Activated CD8-positive, alpha-beta memory T cell treated with anti-CD3 and anti-CD28 coated beads, Interleukin-2, amount 50 U/mL, for 4 hours (primary cell): ENCODE data around the gene MGRN1.

ENCODE experiments used
- DNase-seq: peaks from one replicate; pipeline ENCODE4 v3.0.0-alpha.2; 2020

Gene MGRN1

GRCh38 chr16:4677390-4677789 lies 52.8 kb downstream of the MGRN1 start:
- DNase-seq, result no peak

GRCh38 chr16:4677994-4678393 lies 53.4 kb downstream of the MGRN1 start:
- no peak for DNase-seq

GRCh38 chr16:4678596-4678995 lies 54.0 kb downstream of the MGRN1 start:
- no peak for DNase-seq

- no peak for DNase-seq
Observed at GRCh38 chr16:4679156-4679849, 54.7 kb downstream of the MGRN1 start.

- no peak for DNase-seq
Observed at GRCh38 chr16:4679850-4680636, 55.4 kb downstream of the MGRN1 start.

GRCh38 chr16:4680673-4681470 lies 56.2 kb downstream of the MGRN1 start:
- no peak for DNase-seq

GRCh38 chr16:4681471-4682083 lies 57.0 kb downstream of the MGRN1 start:
- DNase-seq, result no peak

GRCh38 chr16:4682084-4682591 lies 57.5 kb downstream of the MGRN1 start:
- no peak for DNase-seq

GRCh38 chr16:4682616-4683254 lies 58.1 kb downstream of the MGRN1 start:
- DNase-seq, result peak; percentile 44

GRCh38 chr16:4683255-4684057 lies 58.8 kb downstream of the MGRN1 start:
- DNase-seq, result no peak

- DNase-seq, result no peak
Observed at GRCh38 chr16:4684058-4684715, 59.6 kb downstream of the MGRN1 start.

- DNase-seq, result no peak
Observed at GRCh38 chr16:4684763-4685162, 60.1 kb downstream of the MGRN1 start.

GRCh38 chr16:4685292-4685691 lies 60.7 kb downstream of the MGRN1 start:
- DNase-seq, result no peak

- no peak for DNase-seq
Observed at GRCh38 chr16:4685776-4686496, 61.3 kb downstream of the MGRN1 start.

GRCh38 chr16:4686497-4687210 lies 62.0 kb downstream of the MGRN1 start:
- DNase-seq, result no peak

GRCh38 chr16:4687416-4687815 lies 62.8 kb downstream of the MGRN1 start:
- DNase-seq, result no peak

GRCh38 chr16:4687946-4688673 lies 63.5 kb downstream of the MGRN1 start:
- no peak for DNase-seq

GRCh38 chr16:4688674-4689045 lies 64.0 kb downstream of the MGRN1 start:
- no peak for DNase-seq

GRCh38 chr16:4689091-4689671 lies 64.6 kb downstream of the MGRN1 start:
- DNase-seq, result no peak
